ENCODE results near the gene CGREF1.

The CGREF1 gene, protein sequence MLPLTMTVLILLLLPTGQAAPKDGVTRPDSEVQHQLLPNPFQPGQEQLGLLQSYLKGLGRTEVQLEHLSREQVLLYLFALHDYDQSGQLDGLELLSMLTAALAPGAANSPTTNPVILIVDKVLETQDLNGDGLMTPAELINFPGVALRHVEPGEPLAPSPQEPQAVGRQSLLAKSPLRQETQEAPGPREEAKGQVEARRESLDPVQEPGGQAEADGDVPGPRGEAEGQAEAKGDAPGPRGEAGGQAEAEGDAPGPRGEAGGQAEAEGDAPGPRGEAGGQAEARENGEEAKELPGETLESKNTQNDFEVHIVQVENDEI

DNA sequence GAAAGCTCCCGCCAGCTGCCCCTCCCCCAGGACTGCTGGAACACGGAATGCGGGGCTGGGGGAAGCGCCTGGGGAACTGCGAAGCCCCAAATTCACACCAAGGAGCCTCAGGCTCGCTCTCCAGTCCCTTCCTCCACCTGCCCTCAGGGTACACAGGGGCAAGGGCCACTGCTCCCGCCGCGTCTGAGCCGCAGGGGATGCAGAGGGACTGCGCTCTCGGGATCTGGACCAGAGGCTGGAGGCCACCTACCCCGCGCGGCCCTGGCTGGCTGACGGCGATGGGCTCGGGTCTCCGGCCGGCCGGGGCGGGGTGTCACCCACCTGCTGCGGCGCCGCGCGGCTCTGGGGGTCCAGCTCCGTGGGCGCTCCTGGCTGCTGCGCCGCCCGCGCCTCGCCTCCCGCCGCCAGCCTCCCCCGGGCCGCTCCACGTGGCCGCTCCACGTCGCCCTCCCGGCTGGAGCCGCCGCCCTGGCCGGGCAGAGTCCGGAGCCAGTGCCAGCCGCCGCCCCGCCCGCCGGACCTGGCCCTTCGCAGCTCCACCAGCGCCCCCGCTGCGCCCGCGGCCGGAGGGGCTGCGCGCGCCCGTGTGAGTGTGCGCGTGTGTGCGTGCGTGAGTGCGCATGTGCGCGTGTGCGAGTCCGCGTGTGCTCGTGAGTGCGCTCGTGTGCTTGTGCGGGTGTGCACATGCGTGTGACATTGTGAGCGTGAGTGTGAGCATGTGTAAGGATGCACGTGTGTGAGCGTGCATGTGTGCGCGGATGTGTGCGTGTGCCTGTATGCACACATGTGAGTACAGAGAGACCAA, at the start of gene CGREF1:
CGREF1 (minus strand) TSS at position 604 of the 805 bp plus-strand sequence. CDS start 14,762 bp downstream, outside the sequence.
- no peak for DNase-seq (ENCODE audit: low read depth)

DNA sequence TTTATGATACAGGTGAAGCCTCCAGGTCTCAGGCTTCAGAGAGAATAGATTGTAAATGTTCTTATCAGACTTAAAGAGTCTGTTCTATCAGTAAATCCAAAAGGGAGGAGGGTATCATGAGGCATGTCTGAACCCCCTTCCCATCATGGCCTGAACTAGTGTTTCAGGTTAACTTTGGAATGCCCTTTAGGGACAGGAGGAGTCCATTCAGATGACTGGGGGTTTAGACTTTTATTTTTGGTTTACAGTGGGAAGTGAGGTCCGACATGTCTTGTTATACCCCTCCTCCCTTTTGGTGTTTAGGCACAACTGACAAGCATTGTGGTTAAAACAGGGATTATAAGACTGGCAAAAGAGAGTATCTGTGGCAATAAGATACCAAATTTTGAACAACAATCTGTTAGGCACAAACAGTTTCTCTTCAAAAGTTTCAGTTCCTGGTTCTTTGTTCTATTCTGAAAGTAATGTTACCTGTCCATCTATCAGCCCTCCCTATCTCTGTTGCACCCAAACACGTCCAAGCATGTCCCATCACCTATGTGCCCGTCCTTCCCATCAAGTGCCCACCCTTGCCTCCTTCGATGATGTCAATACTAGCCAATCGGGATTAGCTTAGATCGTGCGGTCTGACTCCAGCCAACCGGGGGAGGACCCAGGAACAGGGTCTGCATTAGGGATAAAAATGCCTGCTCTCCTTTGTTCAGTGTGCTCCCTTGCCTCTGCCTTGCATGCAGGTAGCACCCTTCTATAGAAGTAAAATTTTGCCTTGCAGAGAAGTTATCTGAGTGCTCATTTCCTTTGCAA, 46.2 kb upstream of the CGREF1 start:
- DNase-seq (ENCODE audit: low read depth) = no peak

DNA sequence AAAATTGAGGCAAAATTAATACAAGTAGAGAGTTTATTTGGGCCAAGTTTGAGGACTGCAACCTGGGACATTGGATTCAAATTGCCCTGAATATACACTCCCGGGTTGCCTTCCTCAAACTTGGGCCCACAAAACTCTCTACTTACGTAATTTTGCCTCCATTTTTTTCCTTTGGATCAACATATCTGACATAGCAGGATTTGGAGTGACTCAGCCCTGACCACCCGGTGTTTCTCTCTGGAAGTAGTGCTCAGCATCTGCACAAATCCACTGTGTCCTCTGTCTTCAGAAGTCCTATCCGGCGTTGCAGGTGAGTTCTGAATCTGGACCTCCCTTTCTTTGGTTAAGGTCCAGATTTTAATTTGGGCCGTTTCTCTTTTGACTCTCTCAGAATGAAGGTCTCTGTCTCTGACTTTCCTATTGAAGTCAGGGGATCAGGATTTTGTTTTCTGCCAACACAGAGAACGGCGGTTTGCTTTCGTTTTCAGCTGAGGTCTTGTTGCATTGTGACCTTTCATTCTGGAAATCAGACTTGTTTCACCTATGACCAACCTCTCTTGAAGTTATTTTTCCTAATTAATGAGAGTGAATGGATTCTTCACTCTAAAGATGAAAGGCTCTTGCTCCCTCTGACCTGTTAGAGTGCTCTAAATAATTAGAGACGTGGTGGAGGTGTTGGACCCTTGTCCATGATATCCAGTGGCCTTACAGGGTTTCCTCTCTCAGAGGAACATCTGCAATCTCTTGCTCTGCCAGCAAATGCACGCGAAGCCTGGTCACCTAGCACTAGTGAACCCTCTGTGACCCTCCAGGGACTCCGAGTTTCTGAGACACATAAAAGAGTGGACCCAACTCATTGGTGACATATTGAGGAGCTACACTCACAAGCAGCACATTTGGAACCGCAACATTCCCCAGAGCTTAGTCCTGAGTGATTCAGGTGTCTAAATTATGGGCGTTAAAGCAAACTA, 43.5 kb upstream of the CGREF1 start:
- DNase-seq (ENCODE audit: low read depth) = no peak

DNA sequence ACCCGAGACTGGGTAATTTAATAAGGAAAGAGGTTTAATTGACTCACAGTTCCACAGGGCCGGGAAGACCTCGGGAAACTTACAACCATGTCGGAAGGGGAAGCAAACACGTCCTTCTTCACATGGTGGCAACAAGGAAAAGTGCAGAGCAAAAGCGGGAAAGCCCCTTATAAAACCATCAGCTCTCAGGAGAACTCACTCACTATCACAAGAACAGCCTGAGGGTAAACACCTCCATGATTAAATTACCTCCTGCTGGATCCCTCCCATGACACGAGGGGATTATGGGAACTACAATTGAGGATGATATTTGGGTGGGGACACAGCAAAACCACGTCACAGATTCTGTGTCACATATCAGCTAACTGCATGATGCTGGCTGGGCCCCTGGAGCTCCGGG, 41.3 kb upstream of the CGREF1 start:
- no peak for DNase-seq (ENCODE audit: low read depth)

DNA sequence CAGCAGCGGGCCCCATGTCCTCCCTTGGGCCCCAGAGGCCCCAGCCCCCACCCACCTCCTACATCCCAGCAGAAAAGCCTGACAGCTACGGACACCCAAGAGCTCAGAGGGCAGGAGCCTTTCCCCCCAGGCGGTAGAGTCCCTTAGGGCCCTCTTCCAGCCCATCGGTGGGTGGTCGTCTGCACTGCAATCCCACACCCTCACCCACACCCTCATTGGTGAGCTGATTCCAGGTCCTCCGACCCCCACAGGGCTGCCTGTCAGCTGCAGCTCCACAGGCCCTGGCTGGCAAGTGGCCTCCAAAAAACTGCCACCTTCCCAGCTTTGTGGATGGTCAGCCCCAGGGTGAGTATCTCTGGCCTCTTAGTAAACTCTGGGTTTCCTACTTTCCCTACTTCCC, 40.3 kb upstream of the CGREF1 start:
- no peak for DNase-seq (ENCODE audit: low read depth)

DNA sequence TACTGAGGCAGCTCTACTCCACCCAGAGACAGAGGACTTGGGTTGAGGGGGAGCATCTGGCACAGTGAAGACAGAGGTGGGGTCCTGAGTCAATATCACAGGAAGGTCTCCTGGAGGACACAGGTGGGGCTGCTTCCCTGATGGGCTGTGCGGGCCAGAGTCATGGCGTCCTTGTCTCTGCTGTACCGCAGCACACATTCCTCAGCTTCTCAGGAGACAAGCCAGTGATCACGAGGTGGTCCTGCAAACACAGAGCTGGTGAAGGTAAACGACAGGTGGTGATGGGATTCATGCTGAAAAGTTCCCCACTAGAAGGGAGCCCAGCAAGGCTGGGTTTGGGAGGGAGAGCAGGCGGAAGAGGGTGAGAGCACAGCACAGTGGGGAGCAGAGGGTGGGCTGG, 39.5 kb upstream of the CGREF1 start:
- DNase-seq (ENCODE audit: low read depth) = no peak

DNA sequence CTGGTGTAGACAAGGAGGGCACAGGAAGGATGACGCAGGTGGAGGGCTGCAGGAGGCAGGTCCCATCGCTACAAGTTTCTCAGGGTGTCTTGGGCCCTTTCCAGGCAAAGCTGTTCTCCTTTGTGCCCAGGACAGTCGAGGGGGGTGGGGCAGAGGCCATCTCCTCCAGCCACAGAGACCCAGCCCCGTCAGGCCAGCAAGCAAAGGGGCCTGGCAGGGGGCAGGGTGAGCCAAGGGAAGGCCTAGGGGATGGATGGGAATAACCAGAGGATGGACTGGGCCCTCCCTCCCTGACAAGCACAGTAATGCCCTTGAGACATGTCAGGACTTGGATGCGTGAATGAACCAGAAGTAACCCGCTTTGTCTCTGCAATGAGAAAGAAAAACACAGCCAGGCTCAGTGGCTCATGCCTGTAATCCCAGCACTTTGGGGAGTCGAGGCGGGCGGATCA, 36.2 kb upstream of the CGREF1 start:
- no peak for DNase-seq (ENCODE audit: low read depth)

DNA sequence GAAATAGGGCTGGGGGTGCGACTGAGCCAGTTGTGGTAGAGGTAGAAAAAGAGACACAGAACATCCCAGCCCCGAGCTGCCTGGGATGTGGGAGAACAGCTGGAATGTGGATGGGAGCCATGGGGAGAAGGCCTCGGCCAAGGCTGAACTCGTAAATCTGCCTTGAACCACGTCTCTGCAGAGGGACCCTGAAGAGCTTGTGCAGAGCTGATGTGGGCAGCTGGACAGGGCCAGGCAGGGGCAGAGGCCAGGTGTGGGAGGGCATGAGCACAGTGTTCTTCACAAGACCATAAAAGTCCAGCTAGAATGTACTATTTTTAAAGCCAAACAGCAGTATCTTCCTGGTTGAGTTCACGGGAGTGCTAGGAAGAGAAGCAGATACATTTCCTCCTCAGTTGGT, 35.6 kb upstream of the CGREF1 start:
- no peak for DNase-seq (ENCODE audit: low read depth)

DNA sequence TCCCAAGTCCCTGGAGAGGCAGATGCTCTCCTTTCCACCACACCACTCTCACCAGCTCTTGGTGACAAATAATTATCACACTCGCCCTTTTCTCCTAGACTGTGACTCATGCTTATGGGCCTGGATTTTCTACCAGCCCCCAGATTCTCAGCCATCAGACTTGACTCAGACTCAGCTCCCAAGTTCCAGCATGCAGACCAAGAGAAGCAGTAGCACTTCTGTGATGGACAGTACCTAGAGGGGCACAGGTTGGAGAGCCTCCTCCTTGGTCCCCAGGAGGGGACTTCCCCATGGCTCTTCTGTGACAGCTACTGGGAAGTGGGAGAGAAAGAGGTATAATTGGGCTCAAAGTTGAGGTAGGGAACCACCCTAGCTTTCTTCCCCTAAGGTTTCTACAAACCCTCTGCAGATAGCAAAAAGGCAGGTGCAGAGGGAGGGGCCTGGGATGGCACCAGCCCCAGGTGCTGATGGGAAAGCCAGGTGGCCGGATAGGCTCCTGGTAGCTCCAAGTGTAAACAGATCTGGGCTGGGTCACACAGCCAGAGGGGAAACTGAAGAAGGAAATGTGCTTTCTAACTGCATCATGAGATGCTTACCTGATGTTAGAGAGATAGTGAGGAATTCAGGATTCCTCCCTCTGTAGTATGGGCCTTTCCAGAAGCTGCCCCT, 34.0 kb upstream of the CGREF1 start:
- no peak for DNase-seq (ENCODE audit: low read depth)

DNA sequence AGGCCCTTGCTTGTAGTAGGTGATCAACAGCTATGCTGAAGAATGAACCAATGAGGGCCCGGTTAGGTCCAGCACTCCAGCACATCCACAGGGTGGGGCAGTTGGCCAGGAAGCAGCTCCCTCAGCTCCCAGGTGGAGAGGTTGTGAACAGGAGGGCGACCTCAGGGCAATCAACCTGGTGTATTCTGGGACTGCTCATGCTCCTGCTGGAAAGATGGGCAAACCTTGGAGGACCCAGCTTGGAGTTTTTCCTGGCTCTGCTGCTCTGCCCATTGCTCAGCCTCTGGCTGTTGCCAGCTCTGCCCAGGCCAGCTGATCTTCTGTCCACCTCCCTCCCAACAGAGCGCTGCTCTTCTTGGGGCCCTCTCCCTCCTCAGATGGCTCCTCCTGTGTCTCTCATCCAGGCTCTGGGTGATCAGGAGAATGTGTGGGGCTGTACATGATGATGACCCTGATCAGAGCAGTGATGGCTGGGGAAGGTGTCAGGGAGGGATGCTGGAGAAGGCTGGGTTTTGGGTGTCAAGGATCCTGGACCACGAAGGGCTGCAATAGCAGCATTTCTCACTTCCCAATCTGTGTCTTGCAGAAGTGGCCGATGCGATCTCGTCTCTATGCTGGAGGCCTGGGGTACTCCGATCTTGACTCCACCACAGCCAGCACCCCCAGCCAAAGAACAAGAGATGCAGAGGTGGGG, 33.3 kb upstream of the CGREF1 start:
- no peak for DNase-seq (ENCODE audit: low read depth)

DNA sequence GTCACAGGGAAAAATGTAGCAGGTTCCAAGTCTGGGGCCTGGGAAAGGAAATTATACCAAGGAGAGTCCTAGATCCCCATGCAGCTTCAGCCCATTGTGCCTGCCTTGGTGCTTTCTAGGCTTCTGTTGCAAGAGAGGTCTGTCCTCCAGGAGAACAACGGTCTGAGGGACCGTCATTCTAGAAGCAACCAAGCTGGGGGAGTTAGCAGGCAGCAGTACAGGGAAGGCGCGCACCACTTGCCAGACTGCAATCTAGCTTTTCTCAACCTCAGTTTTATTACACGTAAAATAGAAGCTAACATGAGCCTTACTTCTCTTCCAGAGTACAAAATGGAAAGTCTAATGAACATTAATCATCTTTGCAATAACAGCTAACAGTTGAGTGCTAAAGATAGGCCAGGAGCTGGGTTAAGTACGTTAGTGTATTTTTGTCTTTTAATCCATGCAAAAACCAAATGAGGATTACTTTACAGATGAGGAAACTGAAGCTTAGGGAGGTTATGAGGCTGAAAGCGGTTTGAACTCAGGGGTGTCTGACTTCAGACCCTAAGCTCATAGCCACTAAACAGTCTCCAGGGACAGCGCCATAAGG, 31.8 kb upstream of the CGREF1 start:
- no peak for DNase-seq (ENCODE audit: low read depth)

DNA sequence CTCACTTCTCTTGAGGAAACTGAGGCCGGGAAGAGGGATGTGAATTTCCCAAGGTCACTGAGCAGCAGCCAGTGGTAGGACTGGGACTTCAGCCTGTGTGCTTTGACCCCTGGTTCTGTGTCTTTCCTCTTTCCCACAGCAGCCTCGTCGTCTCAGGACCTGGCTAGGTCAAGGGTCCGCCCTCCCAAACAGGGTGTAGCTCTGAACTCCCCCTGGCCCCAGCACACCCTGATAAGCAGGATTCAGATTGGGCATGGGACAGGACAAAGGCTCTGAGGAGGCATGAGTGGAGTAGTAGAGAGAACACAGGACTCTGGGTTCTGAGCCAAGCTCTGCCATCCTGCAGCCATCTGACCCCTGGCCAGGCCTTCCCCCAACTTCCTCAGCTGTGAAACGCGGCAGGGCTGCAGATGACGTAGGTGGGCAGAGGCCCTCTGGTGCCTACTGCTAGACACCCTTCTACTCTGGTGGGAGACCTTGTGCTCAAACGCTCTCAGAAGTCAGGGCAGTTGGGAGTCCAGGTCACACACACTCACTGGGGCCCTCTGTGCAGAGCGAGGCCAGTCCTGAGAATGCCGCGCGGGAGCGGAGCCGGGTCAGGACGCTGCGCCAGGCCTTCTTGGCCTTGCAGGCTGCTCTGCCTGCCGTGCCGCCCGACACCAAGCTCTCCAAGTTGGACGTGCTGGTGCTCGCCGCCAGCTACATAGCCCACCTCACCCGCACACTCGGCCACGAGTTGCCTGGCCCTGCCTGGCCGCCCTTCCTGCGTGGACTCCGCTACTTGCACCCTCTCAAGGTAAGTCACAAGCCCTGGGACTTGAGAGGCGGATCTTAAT, 30.9 kb upstream of the CGREF1 start:
- no peak for DNase-seq (ENCODE audit: low read depth)

DNA sequence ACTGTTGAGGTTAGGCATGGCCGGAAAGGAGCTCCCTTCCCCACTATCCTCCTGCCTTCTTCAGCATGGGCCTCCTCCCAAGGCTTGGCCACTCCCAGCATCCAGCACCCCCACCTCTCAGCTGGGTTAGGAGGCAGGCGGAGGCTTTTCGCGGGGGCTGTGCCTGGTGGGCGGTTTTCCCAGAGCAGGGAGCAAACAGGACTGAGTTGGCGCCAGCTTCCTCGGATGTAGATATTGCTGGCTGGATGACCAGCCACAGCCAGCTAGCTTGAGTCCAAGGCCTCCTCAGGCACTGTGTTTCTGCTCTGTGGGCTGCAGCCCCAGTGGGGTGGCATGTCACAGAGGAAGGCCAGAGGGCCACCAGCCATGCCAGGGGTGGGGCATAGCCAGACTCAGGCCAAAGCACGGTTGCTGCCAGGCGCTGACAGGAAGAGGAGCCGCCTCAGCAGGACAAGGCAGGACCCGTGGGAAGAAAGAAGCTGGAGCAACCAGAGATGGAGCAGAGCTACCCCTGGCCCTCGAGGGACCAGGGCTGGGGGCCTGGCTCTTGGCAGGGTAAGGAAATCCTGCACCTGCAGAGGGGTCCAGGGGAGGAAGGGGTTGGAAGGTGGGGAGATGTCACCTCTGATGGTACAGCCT, 30.0 kb upstream of the CGREF1 start, which contains the start of gene TCF23:
TCF23 (plus strand) TSS at position 204 of the 639 bp plus-strand sequence; CDS start at position 334, 130 bp downstream.
- DNase-seq (ENCODE audit: low read depth) = no peak

DNA sequence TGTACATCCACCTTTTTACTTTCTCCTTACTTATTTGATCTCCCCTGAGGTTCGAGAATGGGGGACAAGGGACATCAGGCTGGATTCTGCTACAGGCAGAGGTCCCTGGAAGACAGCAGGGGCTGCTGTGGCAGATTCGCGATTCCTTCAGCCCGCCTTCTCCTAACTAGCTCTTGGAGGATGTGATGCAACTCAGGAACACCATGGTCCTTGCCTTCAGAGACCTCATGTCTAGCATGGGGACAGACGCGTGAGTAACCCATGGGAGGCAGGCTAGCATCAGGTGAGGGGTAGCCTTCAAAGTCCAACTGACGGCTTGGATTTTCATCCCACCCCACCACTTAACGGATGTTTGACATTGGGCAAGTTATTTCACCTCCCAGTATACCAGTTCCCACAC, 29.0 kb upstream of the CGREF1 start:
- no peak for DNase-seq (ENCODE audit: low read depth)

DNA sequence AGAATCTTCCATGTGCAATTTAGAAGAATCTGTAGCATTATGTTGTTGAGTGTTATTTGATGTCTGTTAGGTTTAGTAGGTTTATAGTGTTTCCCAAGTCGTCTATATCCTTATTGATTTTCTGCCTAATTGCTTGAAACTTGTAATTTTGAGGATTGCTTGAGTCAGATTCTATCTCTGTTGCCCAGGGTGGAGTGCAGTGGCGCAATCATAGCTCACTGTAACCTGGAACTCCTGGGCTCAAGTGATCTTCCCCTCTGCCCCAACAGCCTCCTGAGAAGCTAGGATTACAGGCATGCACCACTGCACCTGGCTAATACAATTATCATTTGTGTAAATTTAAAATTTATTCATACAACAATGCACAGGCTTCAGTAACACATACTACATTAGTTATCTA, 26.8 kb upstream of the CGREF1 start:
- DNase-seq (ENCODE audit: low read depth) = no peak

DNA sequence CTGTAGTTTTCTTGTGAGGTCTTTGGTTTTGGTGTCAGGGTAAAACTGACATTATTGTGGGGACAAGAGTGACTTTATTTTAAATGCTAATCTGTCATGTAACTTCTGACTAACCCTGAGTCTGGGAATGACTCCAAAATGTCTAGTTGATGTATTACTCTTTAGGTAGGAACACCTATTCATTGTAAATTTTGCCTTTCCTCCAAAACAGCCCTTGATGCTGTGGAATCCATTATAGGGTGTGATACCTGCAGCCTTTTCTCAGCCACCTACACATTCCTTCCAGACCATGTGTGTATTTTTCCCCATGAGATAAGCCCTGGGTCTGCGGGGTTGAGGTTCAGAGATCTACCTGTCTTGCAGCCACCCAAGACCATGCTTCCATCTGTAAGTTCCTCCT, 24.4 kb upstream of the CGREF1 start:
- DNase-seq (ENCODE audit: low read depth) = no peak

DNA sequence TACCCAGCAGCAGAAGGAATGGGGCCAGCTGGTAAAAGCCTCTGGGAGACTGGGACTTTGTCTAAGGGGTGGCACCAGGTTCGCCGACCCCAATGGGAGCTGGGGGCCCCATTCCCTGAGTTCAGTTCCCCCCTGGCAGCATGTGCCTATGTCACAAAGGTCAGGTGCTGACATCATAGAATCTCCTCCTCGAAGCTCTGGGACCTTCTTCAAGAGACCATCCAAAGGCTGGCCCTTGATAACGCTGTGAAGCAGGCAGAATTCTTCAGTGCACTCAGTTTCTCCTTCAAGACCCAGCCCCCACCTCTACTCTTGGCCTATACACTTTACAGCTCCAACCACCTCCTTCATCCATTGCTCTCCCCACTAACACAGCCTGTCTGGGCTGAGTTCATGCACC, 20.4 kb upstream of the CGREF1 start, which contains the start of gene PRR30:
PRR30 (minus strand) TSS at position 101 of the 400 bp plus-strand sequence. CDS start 1,081 bp downstream, outside the sequence.
- no peak for DNase-seq (ENCODE audit: low read depth)

DNA sequence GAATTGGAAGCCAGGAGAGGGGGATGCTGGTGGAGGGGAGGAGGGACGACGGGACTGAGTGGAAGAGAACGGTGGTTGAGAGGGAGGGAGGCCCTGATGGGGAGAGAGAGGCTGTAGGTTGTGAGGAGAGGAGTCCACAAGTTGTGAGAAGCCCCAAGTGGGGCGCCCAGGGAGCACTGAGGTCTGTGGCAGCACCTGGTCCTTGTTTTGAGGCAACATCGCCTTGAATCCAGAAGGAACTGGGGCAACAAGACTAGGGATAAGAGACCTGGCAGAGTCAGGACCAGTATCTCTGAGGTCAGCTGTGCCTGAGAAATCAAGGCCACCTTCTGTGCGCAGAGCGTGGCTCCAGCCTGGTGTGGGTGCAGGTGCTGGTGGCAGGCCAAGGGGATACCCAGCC, 19.2 kb upstream of the CGREF1 start:
- no peak for DNase-seq (ENCODE audit: low read depth)

Data from fibroblast of the conjunctiva (primary cell).